Peyer's patch (tissue), 4 donors: Measurements from ENCODE around the gene TCF12. TPM values are rescaled to one million over a fixed set of nuclear protein-coding genes. Genes with fewer than 3 reads are reported as not detected.

Experiments used
- DNase-seq, 3 donors: peaks; one replicate each; pipeline ENCODE4 v3.0.0-alpha.2; 2017 to 2019
- H3K27ac ChIP-seq, 4 donors: fragments of 200-600 bp; sonication (generic); one replicate each; pipeline ENCODE4 v1.5.1; 2016 to 2019
- H3K27me3 ChIP-seq, 2 donors: fragments of 200-600 bp; sonication (generic); one replicate each; pipeline ENCODE4 v1.5.1; 2019
- H3K36me3 ChIP-seq, 3 donors: fragments of 200-600 bp; sonication (generic); one replicate each; pipeline ENCODE4 v1.5.1; 2016 to 2019
- H3K4me1 ChIP-seq, 4 donors: fragments of 200-600 bp; sonication (generic); one replicate each; pipeline ENCODE4 v1.5.1; 2016 to 2019
- H3K4me3 ChIP-seq, 4 donors: fragments of 200-600 bp; sonication (generic); 1 replicate in 3 of 4; 2 replicates in 1 of 4; pipeline ENCODE4 v1.5.1; 2016 to 2019; ENCODE audit warnings: mild to moderate bottlenecking in 1 of 4
- H3K9me3 ChIP-seq, 4 donors: fragments of 200-600 bp; sonication (generic); one replicate each; pipeline ENCODE4 v1.5.1; 2016 to 2019; ENCODE audit warnings: mild to moderate bottlenecking in 1 of 4
- CTCF ChIP-seq, 6 experiments: fragments of 450-650 bp in 4 of 6; fragments of 200-600 bp in 2 of 6; sonication (generic) in 1 of 6; IDR thresholded peaks; one replicate each; pipeline ENCODE4 v1.5.1; 2017 to 2019; ENCODE audit warnings: antibody characterized with exemption in 6 of 6, mild to moderate bottlenecking in 3 of 6, moderate library complexity in 1 of 6
- POLR2A ChIP-seq, 2 donors: fragments of 450-650 bp; IDR thresholded peaks; one replicate each; pipeline ENCODE4 v1.5.1; 2017; ENCODE audit warnings: antibody characterized with exemption in 2 of 2, mild to moderate bottlenecking in 2 of 2, moderate library complexity in 2 of 2
- total RNA-seq, 4 donors: library from RNA; depleted of rRNA; stranded (reverse); fragments of >200 nt; gene quantifications; one replicate each; pipeline ENCODE4 v1.1.0, GENCODE V29; 2016

Gene TCF12
- total RNA-seq, 4 donors from 2014 or later = 98.4 to 815 (median 215) TPM

GRCh38 chr15:56960116-56960515 lies 41.7 kb downstream of the TCF12 start:
- Histone ChIP-seq H3K9me3 (no peaks in the 10 kb centered on the region), H3K4me1 (peaks cover 0 to 13% (median 0%) of the 10 kb centered on the region in 4 donors), H3K36me3 (no peaks in the 10 kb centered on the region), H3K27ac (no peak overlapping the region), H3K4me3 (no peak overlapping the region), H3K27me3 (no peaks in the 10 kb centered on the region)
- TF ChIP-seq POLR2A (IDR thresholded peaks at IDR 0.05) (no peak), CTCF (IDR thresholded peaks at IDR 0.05) (no peak)
- no peak for DNase-seq

- H3K9me3 ChIP-seq = no peaks in the 10 kb centered on the region
- H3K27ac ChIP-seq = no peak overlapping the region
- H3K4me3 ChIP-seq = no peak overlapping the region
- DNase-seq = no peak
- no peaks in the 10 kb centered on the region for H3K27me3 ChIP-seq
- no peaks in the 10 kb centered on the region for H3K36me3 ChIP-seq
- TF ChIP-seq CTCF (IDR thresholded peaks at IDR 0.05) (no peak), POLR2A (IDR thresholded peaks at IDR 0.05) (no peak)
- H3K4me1 ChIP-seq = peaks cover 0 to 33% (median 5%) of the 10 kb centered on the region in 4 donors
These were observed 44.7 kb downstream of the TCF12 start for GRCh38 chr15:56963126-56963525.

- TF ChIP-seq POLR2A (IDR thresholded peaks at IDR 0.05) (no peak), CTCF (IDR thresholded peaks at IDR 0.05) (no peak)
- Histone ChIP-seq H3K27ac (no peak overlapping the region), H3K27me3 (no peaks in the 10 kb centered on the region), H3K9me3 (no peaks in the 10 kb centered on the region), H3K4me3 (no peak overlapping the region), H3K36me3 (no peaks in the 10 kb centered on the region), H3K4me1 (peaks cover 0 to 38% (median 5%) of the 10 kb centered on the region in 4 donors)
- DNase-seq = no peak
These were observed 45.3 kb downstream of the TCF12 start for GRCh38 chr15:56963710-56964109.

- H3K4me1 ChIP-seq = peaks cover 0 to 43% (median 5%) of the 10 kb centered on the region in 4 donors
- no peak for DNase-seq
- no peak for TF ChIP-seq CTCF (IDR thresholded peaks at IDR 0.05)
- TF ChIP-seq POLR2A (IDR thresholded peaks at IDR 0.05) = no peak
- H3K36me3 ChIP-seq = no peaks in the 10 kb centered on the region
- H3K4me3 ChIP-seq = no peak overlapping the region
- no peaks in the 10 kb centered on the region for H3K9me3 ChIP-seq
- H3K27me3 ChIP-seq = no peaks in the 10 kb centered on the region
- no peak overlapping the region for H3K27ac ChIP-seq
These were observed 45.7 kb downstream of the TCF12 start for GRCh38 chr15:56964182-56964581.

GRCh38 chr15:56965231-56966013 lies 47.0 kb downstream of the TCF12 start:
- no peaks in the 10 kb centered on the region for H3K27me3 ChIP-seq
- peaks cover 0 to 50% (median 5%) of the 10 kb centered on the region in 4 donors for H3K4me1 ChIP-seq
- DNase-seq = no peak

More at GRCh38 chr15:56965231-56966013, 47.0 kb downstream of the TCF12 start:
- H3K27ac ChIP-seq = no peak overlapping the region
- no peaks in the 10 kb centered on the region for H3K36me3 ChIP-seq
- no peaks in the 10 kb centered on the region for H3K9me3 ChIP-seq
- no peak overlapping the region for H3K4me3 ChIP-seq
- TF ChIP-seq CTCF (IDR thresholded peaks at IDR 0.05) (no peak), POLR2A (IDR thresholded peaks at IDR 0.05) (no peak)
